Dermis microvascular lymphatic vessel endothelial cell (primary cell): ENCODE results near the gene AQP12A. TPM values are rescaled to one million over a fixed set of nuclear protein-coding genes. Genes with fewer than 3 reads are reported as not detected.
"Not testable (repeated sequence)": the region's sequence is repeated elsewhere in the genome, so short reads cannot be mapped to it uniquely, and the experiment has no call there.

Experiments used
- DNase-seq, 2 donors: peaks; one replicate each; pipeline versions ENCODE4 v3.0.0 to v3.0.0-alpha.2; 2010; ENCODE audit warnings: low read depth in 2 of 2
- total RNA-seq: library from RNA; depleted of rRNA; stranded (reverse); fragments of >200 nt; gene quantifications from 2 replicates; pipeline ENCODE4 v1.2.1, GENCODE V29; 2014

Gene AQP12A, protein sequence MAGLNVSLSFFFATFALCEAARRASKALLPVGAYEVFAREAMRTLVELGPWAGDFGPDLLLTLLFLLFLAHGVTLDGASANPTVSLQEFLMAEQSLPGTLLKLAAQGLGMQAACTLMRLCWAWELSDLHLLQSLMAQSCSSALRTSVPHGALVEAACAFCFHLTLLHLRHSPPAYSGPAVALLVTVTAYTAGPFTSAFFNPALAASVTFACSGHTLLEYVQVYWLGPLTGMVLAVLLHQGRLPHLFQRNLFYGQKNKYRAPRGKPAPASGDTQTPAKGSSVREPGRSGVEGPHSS
- not detected in 2 replicates for total RNA-seq

DNA sequence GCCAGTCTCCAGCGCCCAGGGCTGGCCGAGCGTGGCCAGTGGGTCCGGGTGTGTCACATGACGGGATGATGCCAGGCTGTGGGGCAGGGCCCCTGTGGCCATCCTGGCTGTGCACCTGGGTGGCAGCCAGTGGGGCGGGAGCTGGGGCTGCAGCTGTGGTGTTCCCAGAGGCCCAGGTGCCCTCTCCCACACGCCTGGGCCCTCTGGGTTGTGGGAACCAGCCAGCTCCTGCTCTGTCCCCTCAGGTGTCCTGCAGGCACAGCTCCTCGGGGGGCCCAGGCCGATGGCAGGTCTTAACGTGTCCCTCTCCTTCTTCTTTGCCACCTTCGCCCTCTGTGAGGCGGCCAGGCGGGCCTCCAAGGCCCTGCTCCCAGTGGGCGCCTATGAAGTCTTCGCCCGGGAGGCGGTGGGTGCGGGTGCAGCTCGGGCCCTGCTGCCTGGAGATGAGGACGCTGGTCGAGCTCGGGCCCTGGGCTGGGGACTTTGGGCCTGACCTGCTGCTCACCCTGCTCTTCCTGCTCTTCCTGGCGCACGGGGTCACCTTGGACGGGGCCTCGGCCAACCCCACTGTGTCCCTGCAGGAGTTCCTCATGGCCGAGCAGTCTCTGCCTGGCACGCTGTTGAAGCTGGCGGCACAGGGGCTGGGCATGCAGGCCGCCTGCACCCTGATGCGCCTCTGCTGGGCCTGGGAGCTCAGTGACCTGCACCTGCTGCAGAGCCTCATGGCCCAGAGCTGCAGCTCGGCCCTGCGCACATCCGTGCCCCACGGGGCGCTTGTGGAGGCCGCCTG, at the start of gene AQP12A:
Gene AQP12A (plus strand): TSS at position 236 of the 790 bp plus-strand sequence. CDS start 48 bp downstream, at position 284.
- not testable (repeated sequence) for DNase-seq

- no peak for DNase-seq
Observed at GRCh38 chr2:240642061-240642805, 49.4 kb upstream of the AQP12A start.

DNA sequence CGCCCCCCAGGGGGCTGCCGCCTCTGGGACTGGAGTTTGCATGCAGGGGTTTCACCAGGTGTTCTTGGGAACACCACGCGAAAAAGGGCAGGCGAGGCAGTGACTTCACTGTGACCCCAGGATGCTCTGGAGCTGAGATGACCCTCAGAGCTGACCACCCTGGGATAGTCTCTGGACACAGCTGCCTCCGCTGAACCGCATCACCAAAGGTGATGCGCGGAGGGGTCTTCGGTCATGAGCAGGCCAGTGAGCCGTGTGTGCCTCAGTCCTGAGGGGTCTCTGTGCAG, 48.9 kb upstream of the AQP12A start:
- no peak for DNase-seq

DNA sequence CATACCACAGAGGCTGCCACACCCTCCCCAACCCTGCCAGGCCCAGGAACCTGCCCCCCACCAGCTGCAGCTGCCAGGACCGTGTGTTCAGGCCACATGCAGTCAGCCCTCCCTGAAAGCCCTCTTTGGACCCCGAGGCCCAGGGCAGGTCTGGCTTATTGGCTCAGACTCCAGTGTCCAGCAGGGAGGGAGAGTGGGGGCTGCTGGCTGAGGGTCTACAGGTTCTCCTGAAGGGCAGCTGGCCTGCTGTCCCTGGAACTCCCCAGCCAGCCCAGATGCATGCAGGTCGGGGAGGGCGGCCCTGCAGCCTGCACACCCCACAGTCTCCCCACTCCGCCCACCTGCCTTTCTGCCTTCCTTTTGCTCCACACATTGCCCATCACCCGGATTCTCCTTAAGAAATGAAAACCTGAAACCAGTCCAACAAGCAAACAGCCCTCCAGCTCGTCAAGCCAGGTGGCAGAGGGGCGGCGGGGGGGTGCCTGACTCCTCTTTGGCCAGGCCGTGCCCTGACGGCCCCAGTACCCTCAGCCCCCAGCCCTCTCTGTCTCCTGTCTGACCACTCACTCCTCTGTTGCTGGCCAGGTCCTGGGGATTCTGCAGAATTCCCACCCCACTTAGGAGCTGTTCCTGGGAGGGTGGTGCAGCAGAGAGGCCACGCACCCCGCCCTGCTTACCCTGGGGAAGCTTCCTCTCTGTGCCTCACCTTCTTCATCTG, 48.4 kb upstream of the AQP12A start:
- no peak for DNase-seq

GRCh38 chr2:240643811-240644150, 47.9 kb upstream of the AQP12A start:
- DNase-seq: no peak

DNA sequence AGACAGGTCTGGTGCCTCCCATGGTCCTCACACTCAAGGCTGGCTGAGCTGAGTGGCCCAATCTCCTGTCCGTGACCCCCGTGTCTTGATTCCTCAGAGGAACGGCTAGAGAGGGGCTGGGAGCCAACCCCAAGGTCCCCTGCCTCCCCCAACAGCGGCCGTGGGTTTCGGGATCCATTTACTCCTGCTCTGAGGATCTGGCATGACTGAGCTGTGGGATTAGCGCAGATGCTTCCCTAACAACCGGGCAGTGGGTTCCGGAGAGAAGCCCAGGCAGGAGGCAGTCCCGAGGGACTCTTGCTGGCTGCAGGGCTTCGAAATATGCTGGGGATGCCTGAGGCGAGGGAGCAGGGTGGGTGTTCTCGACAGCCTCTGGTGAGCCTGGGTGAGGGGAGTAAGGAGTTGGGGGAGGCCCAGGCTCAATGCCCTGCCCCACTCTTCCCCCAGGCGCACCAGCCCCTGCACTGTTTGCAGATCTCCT, 47.5 kb upstream of the AQP12A start:
- DNase-seq: no peak

DNA sequence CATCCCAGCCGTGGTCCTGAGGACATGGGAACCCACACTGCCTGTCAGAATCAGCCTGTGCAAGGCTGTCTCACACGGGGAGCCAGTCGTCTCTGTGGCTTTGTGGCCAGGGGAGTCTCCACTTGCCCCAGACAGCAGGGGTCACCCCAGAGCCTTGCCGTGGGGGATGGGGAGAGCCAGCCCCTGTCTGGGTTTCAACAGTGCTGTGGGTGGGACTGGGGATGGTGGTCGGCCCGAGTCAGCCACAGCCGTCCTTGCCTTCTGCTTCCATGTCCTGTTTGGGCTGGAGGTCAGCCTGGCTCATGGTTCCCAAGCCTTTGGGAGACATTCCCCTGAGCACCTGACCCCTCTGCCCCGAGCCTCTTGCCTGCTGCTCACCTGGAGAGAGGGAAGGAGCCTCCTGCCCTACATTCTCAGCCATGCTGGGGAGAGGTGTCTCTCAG, 46.8 kb upstream of the AQP12A start:
- no peak for DNase-seq

GRCh38 chr2:240645346-240645745, 46.3 kb upstream of the AQP12A start:
- DNase-seq: no peak

DNA sequence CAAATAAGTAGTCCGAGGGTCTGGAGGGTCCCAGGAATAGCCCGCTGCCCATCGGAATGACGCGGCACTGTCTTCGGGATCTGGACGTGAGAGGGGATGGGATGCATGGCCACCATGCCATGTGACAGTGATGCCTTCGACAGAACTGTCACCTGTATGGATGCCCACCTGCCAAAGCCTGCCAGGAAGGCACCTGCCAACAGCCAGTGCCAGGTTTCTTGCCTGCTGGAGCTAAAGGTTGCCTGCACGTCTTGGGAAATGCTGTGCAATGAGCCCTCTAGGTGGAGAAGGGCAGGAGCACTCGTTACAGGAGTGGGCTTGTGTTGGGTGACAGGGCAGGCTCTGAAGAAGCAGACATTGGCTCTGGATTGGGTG, 45.9 kb upstream of the AQP12A start:
- no peak for DNase-seq

- no peak for DNase-seq
Observed at GRCh38 chr2:240646176-240646899, 45.3 kb upstream of the AQP12A start.

DNA sequence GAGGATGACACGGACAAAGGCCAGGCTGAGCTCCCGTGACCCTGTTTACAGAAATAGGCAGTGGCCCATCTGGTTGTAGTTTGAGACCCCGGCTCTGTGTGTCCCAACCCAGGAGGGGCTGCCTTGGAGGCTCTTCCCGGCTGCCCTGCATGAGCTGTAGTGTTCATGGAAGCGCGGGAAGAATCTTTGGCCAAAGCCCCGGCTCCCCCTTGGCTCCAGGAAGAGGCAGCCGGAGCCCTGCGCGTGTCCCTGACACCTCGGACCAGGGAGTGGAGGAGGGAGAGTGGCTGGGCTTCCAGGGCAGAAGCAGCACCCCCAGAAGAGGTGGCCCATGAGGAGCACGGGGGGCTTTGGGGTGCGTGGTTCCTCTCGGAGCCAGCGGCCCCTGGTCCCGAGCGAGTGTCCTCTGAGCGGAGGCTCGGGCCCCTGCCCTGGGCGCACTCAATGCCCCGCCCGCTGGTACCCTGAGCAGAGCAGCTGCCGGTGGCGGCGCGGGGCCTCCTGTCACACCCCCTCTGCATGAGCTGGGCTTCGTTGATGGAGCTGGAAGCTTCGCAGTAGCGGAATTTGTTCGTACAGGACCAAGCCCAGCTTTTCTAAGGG, 44.7 kb upstream of the AQP12A start:
- DNase-seq: no peak

DNA sequence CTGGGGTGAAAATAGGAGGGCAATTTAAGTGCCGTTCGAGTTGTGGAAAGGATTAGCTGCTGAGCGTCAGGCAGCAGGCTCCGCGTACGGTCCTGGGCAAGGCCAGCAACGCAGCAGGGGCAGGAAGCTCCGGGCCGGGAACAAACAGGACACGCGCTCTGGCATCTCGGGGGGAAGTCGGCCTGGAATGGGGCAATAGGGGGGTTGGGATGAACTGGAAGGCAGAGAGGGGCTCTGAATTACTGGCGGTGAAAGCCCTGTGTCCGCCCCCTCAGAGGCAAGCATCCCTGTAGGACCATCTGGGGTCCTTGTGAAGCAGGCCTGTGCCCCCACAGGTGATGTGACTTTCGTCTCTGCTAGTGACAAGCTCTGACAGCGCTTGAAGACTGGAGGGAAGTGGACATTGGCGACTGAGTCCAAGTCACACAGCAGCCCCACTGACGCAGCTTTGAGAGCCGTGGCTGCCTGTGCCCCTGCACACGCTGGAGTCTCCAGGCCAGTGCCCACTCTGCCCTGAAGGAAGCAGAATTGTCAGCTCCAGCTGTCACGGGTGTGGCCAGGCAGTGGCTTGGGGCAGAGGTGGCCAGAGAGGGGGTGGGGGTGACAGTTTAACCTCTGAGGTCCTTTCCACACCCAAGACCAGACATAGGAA, 44.0 kb upstream of the AQP12A start:
- DNase-seq: no peak

- no peak for DNase-seq
Observed at GRCh38 chr2:240648155-240648649, 43.5 kb upstream of the AQP12A start.

DNA sequence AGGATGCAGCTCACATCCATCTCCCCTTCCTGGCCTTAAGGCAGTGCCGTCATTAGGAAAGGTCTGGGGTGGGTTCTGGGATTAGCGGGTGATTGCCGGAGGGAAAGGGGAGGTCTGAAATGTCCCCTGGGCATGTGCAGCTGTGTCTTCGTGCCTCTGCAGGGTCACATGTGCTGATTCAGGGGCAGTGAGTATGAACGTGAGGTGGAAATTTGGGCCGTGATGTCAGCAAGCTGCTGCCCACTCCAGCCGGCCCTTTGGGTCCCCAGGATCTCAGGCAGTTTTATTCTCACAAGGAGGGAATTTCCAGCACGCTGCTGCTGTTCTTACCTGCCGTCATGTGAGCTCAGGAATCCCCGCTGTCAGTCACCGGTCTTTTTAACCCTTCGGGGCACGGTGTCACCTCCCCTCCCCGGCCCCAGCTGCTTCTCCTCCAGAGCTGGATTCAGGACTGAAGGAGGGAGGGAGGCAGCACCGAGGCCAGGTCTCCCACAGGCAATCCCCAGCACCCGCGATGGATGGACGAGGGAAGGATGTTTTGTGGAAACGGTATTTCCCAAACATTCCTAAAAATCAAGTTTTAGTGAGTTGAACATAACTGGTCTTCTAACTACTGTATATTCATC, 42.9 kb upstream of the AQP12A start:
- DNase-seq: no peak

- no peak for DNase-seq
Observed at GRCh38 chr2:240649331-240649730, 42.3 kb upstream of the AQP12A start.

DNA sequence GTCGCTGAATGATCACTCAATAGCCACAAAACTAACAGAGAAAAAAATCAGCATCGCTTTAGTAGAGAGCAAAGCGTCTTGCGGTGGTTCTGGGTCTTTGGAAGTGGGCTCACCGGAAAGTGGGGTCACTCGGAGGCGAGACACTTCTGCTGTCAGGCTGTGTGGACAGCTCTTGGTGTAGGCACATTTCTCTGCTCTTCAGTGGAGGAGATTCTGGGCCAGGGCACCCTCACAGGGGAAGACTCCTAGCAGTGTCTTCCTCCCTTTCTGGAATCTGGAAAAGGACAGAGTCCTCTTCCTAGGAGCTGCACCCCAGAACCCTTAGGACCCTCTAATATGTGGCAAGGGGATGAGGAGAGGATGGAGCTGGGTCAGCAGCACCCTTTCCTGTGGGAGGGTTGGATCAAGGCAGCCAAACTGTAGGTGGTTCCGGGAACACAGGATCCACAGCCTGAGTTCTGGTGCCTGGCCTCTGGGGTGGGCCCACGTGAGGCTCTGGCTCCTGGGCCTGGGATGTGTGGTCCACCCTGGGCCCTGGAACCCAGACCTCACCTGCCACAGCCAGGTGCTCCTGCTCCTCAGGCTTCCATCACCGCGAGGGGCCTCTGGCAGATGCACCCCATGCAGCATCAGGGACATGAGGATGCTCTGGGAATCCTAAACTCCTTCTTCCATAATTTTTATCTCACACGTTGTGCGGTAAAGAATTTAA, 41.3 kb upstream of the AQP12A start:
- DNase-seq: no peak

- DNase-seq: no peak
Observed at GRCh38 chr2:240651185-240651584, 40.5 kb upstream of the AQP12A start.

GRCh38 chr2:240655931-240656886, 35.5 kb upstream of the AQP12A start:
- no peak for DNase-seq
